GM04504 (cell line): ENCODE measurements around the gene ACP7.
A peak's percentile ranks its signal among the peaks of the same experiment; 100 is the strongest.
"Not testable (repeated sequence)": the region's sequence is repeated elsewhere in the genome, so short reads cannot be mapped to it uniquely, and the experiment has no call there.

ENCODE experiments used
- DNase-seq: peaks from one replicate; pipeline ENCODE4 v3.0.0-alpha.2; 2012; ENCODE audit warnings: low read depth

Gene ACP7

DNA sequence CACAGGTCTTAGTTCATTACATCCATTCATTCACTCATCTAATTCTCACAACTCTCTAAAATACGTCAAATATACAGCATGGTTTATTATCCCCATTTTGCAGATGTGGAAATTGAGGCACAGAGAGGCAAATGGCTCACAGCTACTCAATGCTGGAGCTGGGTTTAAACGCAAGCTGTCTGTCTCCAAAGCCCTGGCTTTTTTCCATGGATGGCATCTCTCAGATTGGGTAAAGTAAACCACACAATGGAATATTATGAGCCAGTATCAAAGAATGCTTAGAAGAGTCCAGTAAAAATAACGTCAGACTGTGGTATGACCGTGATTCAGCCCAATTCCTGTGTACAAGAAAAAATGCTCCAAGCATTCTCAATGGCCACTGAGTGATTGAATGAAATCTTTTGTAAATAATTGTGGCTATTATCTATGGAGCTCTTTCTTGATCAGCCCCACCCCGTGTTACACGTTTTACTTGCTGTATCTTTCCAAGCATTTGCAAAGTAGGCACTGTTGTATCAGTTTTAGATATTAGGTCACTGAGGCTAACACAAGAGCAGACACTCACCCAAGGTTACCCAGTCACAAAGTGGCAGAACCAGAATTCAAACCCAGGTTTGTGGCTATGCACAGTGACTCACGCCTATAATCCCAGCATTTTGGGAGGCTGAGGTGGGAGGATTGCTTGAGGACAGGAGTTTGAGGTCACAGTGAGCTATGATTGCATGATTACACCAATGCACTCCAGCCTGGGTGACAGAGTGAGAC lies 5.5 kb upstream of the ACP7 start:
- peak; percentile 87 for DNase-seq

GRCh38 chr19:39080431-39080830 lies 3.7 kb upstream of the ACP7 start:
- no peak for DNase-seq

DNA sequence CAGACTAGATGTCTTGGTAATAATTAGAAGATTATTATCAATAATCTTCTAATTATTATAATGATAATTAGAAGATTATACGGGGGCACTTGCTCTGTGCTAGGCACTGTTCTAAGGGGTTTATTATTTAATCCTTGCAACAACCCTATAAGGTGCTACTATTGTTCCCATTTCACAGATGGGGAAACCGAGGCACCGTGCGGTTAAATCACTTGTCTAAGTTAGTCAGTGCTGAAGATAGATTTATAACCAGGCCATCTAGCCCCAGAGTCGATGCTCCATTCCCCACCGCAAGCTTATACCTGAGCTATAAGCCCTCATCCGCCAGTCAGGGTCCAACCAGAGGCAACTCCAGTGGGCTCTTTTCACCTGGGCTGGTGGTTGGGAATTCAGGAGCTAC lies 2.0 kb upstream of the ACP7 start:
- no peak for DNase-seq

- DNase-seq = no peak
Measured at GRCh38 chr19:39082745-39083598, 1.2 kb upstream of the ACP7 start.

DNA sequence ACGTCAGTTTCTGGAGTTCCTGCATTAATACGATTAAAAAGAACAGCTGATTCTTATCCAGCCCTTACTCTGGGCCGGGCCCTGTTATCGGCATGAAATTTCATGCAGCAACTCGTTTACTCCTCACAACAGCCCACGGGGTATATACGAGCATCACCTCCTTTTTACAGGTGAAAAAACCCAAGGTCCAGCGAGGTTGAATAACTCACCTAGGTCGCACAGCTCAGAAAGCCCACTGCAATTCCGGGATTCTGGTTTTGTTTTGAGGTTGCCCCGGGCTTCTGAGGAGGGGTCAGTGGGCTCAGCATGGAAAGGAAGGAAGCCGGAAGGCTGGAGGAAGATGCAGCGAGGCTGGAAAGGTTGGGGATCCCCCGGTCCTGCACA lies 577 bp upstream of the ACP7 start:
- DNase-seq = no peak

GRCh38 chr19:39084732-39085080 lies 538 bp downstream of the ACP7 start:
- DNase-seq = no peak

DNA sequence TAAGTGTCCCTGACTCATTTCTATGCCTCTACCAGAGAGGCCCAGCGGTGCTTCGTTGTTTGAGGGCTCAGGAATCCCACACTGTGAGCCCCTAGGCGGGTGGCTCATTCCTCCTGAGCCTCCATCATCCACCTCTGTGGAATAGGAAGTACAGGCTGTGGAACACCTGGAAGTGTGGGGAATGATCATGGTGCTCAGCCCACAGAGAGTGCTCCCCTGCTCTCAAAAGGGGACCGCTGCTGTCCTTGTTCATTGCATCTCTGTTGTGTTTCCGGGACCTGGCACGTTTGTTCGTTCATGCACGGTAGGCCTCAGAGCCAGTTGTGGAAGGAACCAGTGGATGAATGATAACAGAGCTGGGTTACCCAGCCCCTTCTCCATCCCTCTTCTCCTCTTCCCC lies 1.2 kb downstream of the ACP7 start:
- DNase-seq = no peak

GRCh38 chr19:39086386-39086785 lies 2.2 kb downstream of the ACP7 start:
- no peak for DNase-seq

GRCh38 chr19:39087907-39088686 lies 3.9 kb downstream of the ACP7 start:
- DNase-seq = no peak

- not testable (repeated sequence) for DNase-seq
Measured at GRCh38 chr19:39090016-39090415, 5.8 kb downstream of the ACP7 start.

DNA sequence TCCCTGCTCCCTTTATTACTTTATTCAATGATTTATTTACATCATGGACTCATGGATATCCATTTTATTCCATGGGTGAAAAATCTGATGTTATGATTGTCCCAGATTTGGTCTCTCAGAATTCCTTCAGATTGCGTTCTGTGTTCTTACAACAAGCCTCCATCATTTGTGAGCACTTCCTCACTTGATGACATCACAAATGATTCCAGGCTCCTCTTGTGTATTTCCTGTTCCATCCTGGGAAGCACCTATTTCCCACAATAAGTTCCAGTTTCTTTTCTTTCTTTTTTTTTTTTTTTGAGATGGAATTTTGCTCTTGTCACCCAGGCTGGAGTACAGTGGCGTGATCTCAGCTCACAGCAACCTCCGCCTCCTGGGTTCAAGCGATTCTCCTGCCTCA lies 6.7 kb downstream of the ACP7 start:
- no peak for DNase-seq

DNA sequence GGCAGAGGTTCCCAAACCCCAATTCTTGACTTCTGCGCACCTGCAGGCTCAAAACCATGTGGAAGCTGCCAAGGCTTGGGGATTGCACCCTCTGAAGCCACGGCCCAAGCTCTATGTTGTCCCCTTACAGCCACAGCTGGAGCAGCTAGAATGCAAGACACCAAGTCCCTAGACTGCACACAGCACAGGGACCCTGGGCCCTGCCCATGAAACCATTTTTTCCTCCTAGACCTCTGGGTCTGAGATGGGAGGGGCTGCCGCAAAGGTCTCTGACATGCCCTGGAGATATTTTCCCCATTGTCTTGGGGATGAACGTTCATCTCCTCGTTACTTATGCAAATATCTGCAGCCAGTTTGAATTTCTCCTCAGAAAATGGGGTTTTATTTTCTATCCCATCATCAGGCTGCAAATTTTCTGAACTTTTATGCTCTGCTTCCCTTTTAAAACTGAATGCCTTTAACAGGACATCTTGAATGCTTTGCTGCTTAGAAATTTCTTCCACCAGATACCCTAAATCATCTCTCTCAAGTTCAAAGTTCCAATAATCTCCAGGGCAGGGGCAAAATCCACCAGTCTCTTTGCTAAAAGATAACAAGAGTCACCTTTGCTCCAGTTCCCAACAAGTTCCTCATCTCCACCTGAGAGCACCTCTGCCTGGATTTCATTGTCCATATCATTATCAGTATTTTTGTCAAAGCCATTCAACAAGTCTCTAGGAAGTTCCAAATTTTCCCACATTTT lies 11.8 kb downstream of the ACP7 start:
- not testable (repeated sequence) for DNase-seq

GRCh38 chr19:39097299-39097698 lies 13.1 kb downstream of the ACP7 start:
- DNase-seq = no peak

- no peak for DNase-seq
Measured at GRCh38 chr19:39097721-39098120, 13.6 kb downstream of the ACP7 start.

- no peak for DNase-seq
Measured at GRCh38 chr19:39098365-39099269, 14.4 kb downstream of the ACP7 start.

DNA sequence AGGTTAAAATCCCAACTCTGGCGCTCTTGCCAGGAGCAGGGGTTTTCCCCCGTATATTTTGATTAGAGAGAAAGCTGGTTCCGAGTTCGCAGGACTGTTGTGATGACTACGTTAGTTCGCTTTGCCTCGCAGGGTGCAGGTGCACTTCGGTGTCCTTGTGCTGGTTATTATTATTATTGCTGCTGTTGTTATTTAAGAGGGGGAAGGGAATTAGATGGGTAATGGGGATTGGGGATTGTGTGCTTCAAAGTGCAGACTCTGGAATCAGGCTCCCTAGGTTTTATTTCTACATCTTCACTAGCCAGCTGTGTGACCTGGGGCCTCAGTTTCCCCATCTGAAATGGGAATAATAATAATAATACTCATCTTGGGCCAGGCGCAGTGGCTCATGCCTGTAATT lies 15.2 kb downstream of the ACP7 start:
- no peak for DNase-seq

DNA sequence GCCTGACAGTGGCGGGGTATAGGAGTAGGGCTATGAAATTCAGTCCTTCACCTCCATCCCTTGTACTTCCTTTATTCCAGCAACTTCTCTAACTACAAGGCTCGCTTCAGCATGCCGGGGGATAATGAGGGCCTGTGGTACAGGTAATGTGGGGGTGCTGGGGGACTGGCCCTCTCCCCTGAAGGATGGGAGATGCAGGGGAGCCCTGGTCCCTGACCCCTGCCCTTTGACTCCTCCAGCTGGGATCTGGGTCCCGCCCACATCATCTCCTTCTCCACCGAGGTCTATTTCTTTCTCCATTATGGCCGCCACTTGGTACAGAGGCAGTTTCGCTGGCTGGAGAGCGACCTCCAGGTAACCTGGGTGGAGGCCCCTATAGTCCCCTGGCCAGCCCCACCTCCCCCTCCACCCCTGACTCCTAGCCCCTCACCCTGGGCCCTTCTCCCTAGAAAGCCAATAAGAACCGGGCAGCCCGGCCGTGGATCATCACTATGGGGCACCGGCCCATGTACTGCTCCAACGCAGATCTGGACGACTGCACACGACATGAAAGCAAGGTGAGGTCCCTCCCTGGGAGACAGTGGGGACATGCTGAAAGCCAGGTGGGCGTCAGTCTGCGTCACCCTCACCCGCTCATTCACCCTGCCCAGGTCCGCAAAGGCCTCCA lies 16.5 kb downstream of the ACP7 start:
- no peak for DNase-seq

GRCh38 chr19:39103151-39103550 lies 19.0 kb downstream of the ACP7 start:
- no peak for DNase-seq

DNA sequence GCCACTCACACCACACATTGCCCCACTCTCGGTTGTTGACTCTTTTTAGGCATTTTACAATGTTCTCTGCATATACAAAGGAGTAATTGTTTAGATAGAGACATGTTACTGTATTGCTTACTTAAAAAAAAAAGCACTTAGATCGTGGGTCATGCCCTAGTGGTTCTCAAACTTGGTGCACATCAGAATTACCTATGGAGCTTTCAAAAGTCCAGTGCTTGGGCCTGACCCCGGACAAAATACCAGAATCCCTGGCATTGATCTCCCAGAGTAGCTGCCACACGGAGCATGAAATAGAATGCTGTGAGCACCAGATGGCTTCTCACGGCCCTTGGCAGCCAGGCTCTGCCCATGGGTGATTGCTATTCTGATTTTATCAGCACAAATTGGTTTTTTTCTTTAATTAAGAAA lies 20.0 kb downstream of the ACP7 start:
- no peak for DNase-seq

DNA sequence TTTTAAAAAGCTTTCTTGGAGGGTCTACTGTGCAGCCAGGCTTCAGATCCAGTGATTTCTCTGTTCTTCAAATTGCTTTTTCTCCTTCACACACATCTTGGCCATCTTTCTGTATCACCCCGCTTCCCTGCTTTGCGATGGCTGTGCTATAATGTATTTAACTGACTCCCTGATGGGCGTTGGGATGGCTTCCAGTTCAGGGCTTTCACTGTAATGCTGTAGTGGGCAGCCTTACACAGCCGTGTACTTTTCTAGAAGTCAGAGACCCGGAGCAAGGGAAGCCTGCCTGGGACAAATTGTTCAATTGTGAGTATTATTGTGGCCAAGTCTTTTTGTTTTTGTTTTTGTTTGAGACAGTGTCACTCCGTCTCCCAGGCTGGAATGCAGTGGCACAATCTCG lies 22.0 kb downstream of the ACP7 start:
- DNase-seq = no peak
